GM12874 (cell line): Measurements from ENCODE around the gene COX18.

Experiments used
- CTCF ChIP-seq: IDR thresholded peaks from 2 replicates; pipeline ENCODE4 v1.5.1; 2011; ENCODE audit warnings: low read depth, mild to moderate bottlenecking, control low read depth, low read length, moderate library complexity; ENCODE audit not compliant: insufficient read depth

COX18 gene

GRCh38 chr4:73069338-73070073, at the start of gene COX18:
Gene COX18, minus strand, starts transcription at chr4:73069716. Its CDS starts 67 bp downstream, at chr4:73069649.
- 0 out of 2 replicates have a peak, but pooled peaks have one; percentile 4 for TF ChIP-seq CTCF

GRCh38 chr4:73109493-73109892, 40.0 kb upstream of the COX18 start:
- TF ChIP-seq CTCF, result no peak

GRCh38 chr4:73104695-73105094, 35.2 kb upstream of the COX18 start:
- no peak for TF ChIP-seq CTCF

GRCh38 chr4:73103799-73104503, 34.4 kb upstream of the COX18 start:
- no peak for TF ChIP-seq CTCF

- no peak for TF ChIP-seq CTCF
Observed at GRCh38 chr4:73099143-73099542, 29.6 kb upstream of the COX18 start.

- no peak for TF ChIP-seq CTCF
Observed at GRCh38 chr4:73098713-73099112, 29.2 kb upstream of the COX18 start.

- TF ChIP-seq CTCF, result no peak
Observed at GRCh38 chr4:73098016-73098415, 28.5 kb upstream of the COX18 start.
